Airway epithelial cell (primary cell): ENCODE measurements around the gene PCDHB6. TPM values are rescaled to one million over a fixed set of nuclear protein-coding genes. Genes with fewer than 3 reads are reported as not detected.

Experiments used
- total RNA-seq: library from RNA; depleted of rRNA; stranded (reverse); fragments of >200 nt; gene quantifications from 2 replicates; pipeline ENCODE4 v1.2.3, GENCODE V29; 2015

PCDHB6 gene
- total RNA-seq: 0.14 TPM in 1 of 2 replicates, not detected in the other

GRCh38 chr5:141149812-141150211 is at the start of gene PCDHB6:
TSS of gene PCDHB6 (plus strand) at chr5:141150057. CDS start at chr5:141150258, 201 bp downstream.

GRCh38 chr5:141100243-141100805 is 49.5 kb upstream of the PCDHB6 start, which contains the start of gene PCDHB3:
TSS of gene PCDHB3 (plus strand) at chr5:141100473. CDS start at chr5:141100650, 177 bp downstream.

DNA sequence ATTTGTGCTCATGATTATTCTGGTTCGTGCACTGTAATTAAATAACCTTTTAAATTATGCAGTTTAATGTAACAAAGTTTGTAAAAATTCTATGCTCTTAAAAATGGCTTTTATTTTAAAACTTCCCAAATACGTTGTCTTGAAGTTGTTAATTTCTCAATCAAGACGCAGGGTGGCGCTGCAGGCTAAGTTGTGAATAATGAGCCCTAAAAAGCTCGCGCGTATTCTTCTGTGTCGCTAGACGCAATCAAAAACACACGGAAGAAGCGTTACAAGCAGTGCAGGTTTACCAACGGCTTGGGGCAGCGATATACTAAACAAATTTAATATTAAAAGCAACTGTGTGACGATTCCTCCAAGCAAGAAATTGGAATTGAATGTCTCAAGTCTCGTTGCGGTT is 28.3 kb upstream of the PCDHB6 start, which contains the start of gene PCDHB4:
Gene PCDHB4, plus strand, starts transcription at position 256 of the 400 bp plus-strand sequence. CDS start 181 bp downstream, outside the sequence.

GRCh38 chr5:141135030-141135717 is 14.7 kb upstream of the PCDHB6 start, which contains the start of gene PCDHB5:
TSS of gene PCDHB5 (plus strand) at chr5:141135206. CDS start at chr5:141135435, 229 bp downstream.

GRCh38 chr5:141172381-141173204 is 22.7 kb downstream of the PCDHB6 start, which contains the start of gene PCDHB7:
TSS of gene PCDHB7 (plus strand) at chr5:141172644. CDS start at chr5:141172836, 192 bp downstream.

DNA sequence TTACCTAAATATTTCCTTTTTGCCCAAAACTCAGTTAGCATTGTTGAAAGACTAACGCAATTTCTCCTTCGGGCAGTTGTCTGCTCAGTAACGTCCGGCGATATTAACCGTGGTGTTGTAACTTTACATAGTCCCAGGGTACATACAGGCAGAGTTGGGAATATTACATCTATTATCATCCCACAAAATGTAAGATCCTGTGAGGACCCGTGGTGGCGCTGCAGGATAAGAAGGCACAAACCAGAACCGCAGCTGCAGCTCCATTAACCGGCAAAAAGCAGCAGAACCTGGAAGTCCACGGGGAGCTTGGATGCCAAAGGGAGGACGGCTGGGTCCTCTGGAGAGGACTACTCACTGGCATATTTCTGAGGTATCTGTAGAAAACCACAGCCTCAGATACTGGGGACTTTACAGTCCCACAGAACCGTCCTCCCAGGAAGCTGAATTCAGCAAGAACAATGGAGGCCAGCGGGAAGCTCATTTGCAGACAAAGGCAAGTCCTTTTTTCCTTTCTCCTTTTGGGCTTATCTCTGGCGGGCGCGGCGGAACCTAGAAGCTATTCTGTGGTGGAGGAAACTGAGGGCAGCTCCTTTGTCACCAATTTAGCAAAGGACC is 27.8 kb downstream of the PCDHB6 start, which contains the start of gene PCDHB8:
Gene PCDHB8, plus strand, starts transcription at position 214 of the 615 bp plus-strand sequence. Its CDS starts 245 bp downstream, at position 459.

GRCh38 chr5:141182248-141182647 is 32.4 kb downstream of the PCDHB6 start, which contains the start of gene PCDHB16:
TSS of gene PCDHB16 (plus strand) at chr5:141182387. CDS start at chr5:141182560, 173 bp downstream.

GRCh38 chr5:141186897-141187512 is 37.1 kb downstream of the PCDHB6 start, which contains the start of gene PCDHB9:
TSS of gene PCDHB9 (plus strand) at chr5:141187161. CDS start at chr5:141187319, 158 bp downstream.

DNA sequence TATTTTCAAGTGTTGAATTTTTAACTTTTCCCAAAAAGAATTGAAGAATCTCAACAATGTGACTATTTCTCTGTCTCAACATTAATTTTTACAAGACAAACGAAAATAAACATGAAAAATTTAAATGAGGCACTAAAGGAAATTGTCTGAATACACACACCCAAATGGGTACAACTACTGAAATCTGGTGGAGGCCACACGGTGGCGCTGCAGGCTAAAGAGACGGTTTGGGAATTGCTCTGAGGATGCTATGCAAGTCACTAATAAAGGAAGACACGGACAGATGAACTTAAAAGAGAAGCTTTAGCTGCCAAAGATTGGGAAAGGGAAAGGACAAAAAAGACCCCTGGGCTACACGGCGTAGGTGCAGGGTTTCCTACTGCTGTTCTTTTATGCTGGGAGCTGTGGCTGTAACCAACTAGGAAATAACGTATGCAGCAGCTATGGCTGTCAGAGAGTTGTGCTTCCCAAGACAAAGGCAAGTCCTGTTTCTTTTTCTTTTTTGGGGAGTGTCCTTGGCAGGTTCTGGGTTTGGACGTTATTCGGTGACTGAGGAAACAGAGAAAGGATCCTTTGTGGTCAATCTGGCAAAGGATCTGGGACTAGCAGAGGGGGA is 42.4 kb downstream of the PCDHB6 start, which contains the start of gene PCDHB10:
Gene PCDHB10, plus strand, starts transcription at position 244 of the 616 bp plus-strand sequence. Its CDS starts 200 bp downstream, at position 444.

GRCh38 chr5:141199359-141200235 is 49.7 kb downstream of the PCDHB6 start, which contains the start of gene PCDHB11:
TSS of gene PCDHB11 (plus strand) at chr5:141199627. CDS start at chr5:141199775, 148 bp downstream.

Other genes starting within 250 kb of the PCDHB6 start
- gene PCDHAC1, start 223.8 kb upstream of the PCDHB6 start, total RNA-seq: 0.07 TPM in 1 of 2 replicates, not detected in the other
- 0.42 and 1.1 TPM in 2 replicates for gene PCDHAC2, start 183.6 kb upstream of the PCDHB6 start, total RNA-seq
- gene PCDHB1, start 98.7 kb upstream of the PCDHB6 start, total RNA-seq: not detected in 2 replicates
- 0.14 TPM in 1 of 2 replicates, not detected in the other for gene PCDHB2, start 55.4 kb upstream of the PCDHB6 start, total RNA-seq
- gene PCDHB3, start 49.6 kb upstream of the PCDHB6 start, total RNA-seq: 0.05 TPM in 1 of 2 replicates, not detected in the other
- gene PCDHB4, start 28.2 kb upstream of the PCDHB6 start, total RNA-seq: not detected in 2 replicates
- gene PCDHB5, start 14.9 kb upstream of the PCDHB6 start, total RNA-seq: 0.63 TPM in 1 of 2 replicates, not detected in the other
- not detected in 2 replicates for gene PCDHB7, start 22.6 kb downstream of the PCDHB6 start, total RNA-seq
- 0.07 TPM in 1 of 2 replicates, not detected in the other for gene PCDHB8, start 27.7 kb downstream of the PCDHB6 start, total RNA-seq
- 0.07 and 0.14 TPM in 2 replicates for gene PCDHB16, start 32.3 kb downstream of the PCDHB6 start, total RNA-seq
- 0.07 TPM in 1 of 2 replicates, not detected in the other for gene PCDHB9, start 37.1 kb downstream of the PCDHB6 start, total RNA-seq
- 0.05 and 0.21 TPM in 2 replicates for gene PCDHB10, start 42.3 kb downstream of the PCDHB6 start, total RNA-seq
- gene PCDHB11, start 49.6 kb downstream of the PCDHB6 start, total RNA-seq: 0.09 TPM in 1 of 2 replicates, not detected in the other
- 0.05 and 0.07 TPM in 2 replicates for gene PCDHB12, start 58.7 kb downstream of the PCDHB6 start, total RNA-seq
- gene PCDHB13, start 63.9 kb downstream of the PCDHB6 start, total RNA-seq: 0.09 and 0.14 TPM in 2 replicates
- gene PCDHB14, start 73.3 kb downstream of the PCDHB6 start, total RNA-seq: 0.21 and 0.65 TPM in 2 replicates
- 0.07 and 0.28 TPM in 2 replicates for gene PCDHB15, start 95.3 kb downstream of the PCDHB6 start, total RNA-seq
- not detected in 2 replicates for gene SLC25A2, start 154.0 kb downstream of the PCDHB6 start, total RNA-seq
- gene TAF7, start 170.7 kb downstream of the PCDHB6 start, total RNA-seq: 28.8 and 30.0 TPM in 2 replicates
- 0.28 TPM in 1 of 2 replicates, not detected in the other for gene PCDHGA1, start 180.5 kb downstream of the PCDHB6 start, total RNA-seq
- gene PCDHGA2, start 188.7 kb downstream of the PCDHB6 start, total RNA-seq: 0.42 and 0.79 TPM in 2 replicates
- 0.14 and 0.21 TPM in 2 replicates for gene PCDHGA3, start 193.8 kb downstream of the PCDHB6 start, total RNA-seq
- 0.07 TPM in 1 of 2 replicates, not detected in the other for gene PCDHGB1, start 200.0 kb downstream of the PCDHB6 start, total RNA-seq
- 0.23 and 0.63 TPM in 2 replicates for gene PCDHGA4, start 205.0 kb downstream of the PCDHB6 start, total RNA-seq
- gene PCDHGB2, start 209.9 kb downstream of the PCDHB6 start, total RNA-seq: 0.42 TPM in 1 of 2 replicates, not detected in the other
- 0.05 and 0.07 TPM in 2 replicates for gene PCDHGA5, start 214.1 kb downstream of the PCDHB6 start, total RNA-seq
- gene PCDHGB3, start 220.2 kb downstream of the PCDHB6 start, total RNA-seq: 0.35 and 0.46 TPM in 2 replicates
- gene PCDHGA6, start 223.8 kb downstream of the PCDHB6 start, total RNA-seq: 0.37 and 0.63 TPM in 2 replicates
- gene PCDHGA7, start 232.7 kb downstream of the PCDHB6 start, total RNA-seq: 0.92 and 1.2 TPM in 2 replicates
- gene PCDHGB4, start 237.6 kb downstream of the PCDHB6 start, total RNA-seq: 2.2 and 3.0 TPM in 2 replicates
- gene PCDHGA8, start 242.6 kb downstream of the PCDHB6 start, total RNA-seq: 0.35 and 0.51 TPM in 2 replicates
- gene PCDHGB5, start 247.9 kb downstream of the PCDHB6 start, total RNA-seq: 6.1 and 7.2 TPM in 2 replicates